ENCODE measurements around the gene TSPOAP1.

Gene TSPOAP1

GRCh38 chr17:58284613-58285421, 43.8 kb downstream of the TSPOAP1 start:
- H3K4me3 ChIP-seq (ENCODE audit: low read length), result no peak overlapping the region
- TF ChIP-seq ZNF274 (IDR thresholded peaks at IDR 0.05; ENCODE audit: low read depth, low read length), result no peak

- H3K4me3 ChIP-seq (ENCODE audit: low read length), result no peak overlapping the region
- no peak for TF ChIP-seq ZNF274 (IDR thresholded peaks at IDR 0.05; ENCODE audit: low read depth, low read length)
Measured at GRCh38 chr17:58283674-58284612, 44.7 kb downstream of the TSPOAP1 start.

- no peak overlapping the region for H3K4me3 ChIP-seq (ENCODE audit: low read length)
- no peak for TF ChIP-seq ZNF274 (IDR thresholded peaks at IDR 0.05; ENCODE audit: low read depth, low read length)
Measured at GRCh38 chr17:58282442-58282841, 46.2 kb downstream of the TSPOAP1 start.

- TF ChIP-seq ZNF274 (IDR thresholded peaks at IDR 0.05; ENCODE audit: low read depth, low read length), result no peak
Measured at GRCh38 chr17:58281511-58282011, 47.0 kb downstream of the TSPOAP1 start.

GRCh38 chr17:58280480-58281217, 47.9 kb downstream of the TSPOAP1 start, which contains the start of gene MPO:
Gene MPO, minus strand, starts transcription at chr17:58280935. Its CDS starts 177 bp downstream, at chr17:58280758.
- TF ChIP-seq ZNF274 (IDR thresholded peaks at IDR 0.05; ENCODE audit: low read depth, low read length), result no peak
- no peak within 1 kb of the TSS for H3K4me3 ChIP-seq (ENCODE audit: low read length)

More at GRCh38 chr17:58281511-58282011, 47.0 kb downstream of the TSPOAP1 start:
- H3K4me3 ChIP-seq (ENCODE audit: low read length), result no peak overlapping the region

GRCh38 chr17:58279736-58280479, 48.7 kb downstream of the TSPOAP1 start:
- no peak for TF ChIP-seq ZNF274 (IDR thresholded peaks at IDR 0.05; ENCODE audit: low read depth, low read length)
- H3K4me3 ChIP-seq (ENCODE audit: low read length), result no peak overlapping the region

- no peak overlapping the region for H3K4me3 ChIP-seq (ENCODE audit: low read length)
Measured at GRCh38 chr17:58279016-58279711, 49.4 kb downstream of the TSPOAP1 start.

GRCh38 chr17:58278661-58279015, 50.0 kb downstream of the TSPOAP1 start:
- H3K4me3 ChIP-seq (ENCODE audit: low read length), result no peak overlapping the region
- no peak for TF ChIP-seq ZNF274 (IDR thresholded peaks at IDR 0.05; ENCODE audit: low read depth, low read length)

More at GRCh38 chr17:58279016-58279711, 49.4 kb downstream of the TSPOAP1 start:
- TF ChIP-seq ZNF274 (IDR thresholded peaks at IDR 0.05; ENCODE audit: low read depth, low read length), result no peak

GRCh38 chr17:58277802-58278595, 50.6 kb downstream of the TSPOAP1 start:
- H3K4me3 ChIP-seq (ENCODE audit: low read length), result no peak overlapping the region
- TF ChIP-seq ZNF274 (IDR thresholded peaks at IDR 0.05; ENCODE audit: low read depth, low read length), result no peak

- no peak for TF ChIP-seq ZNF274 (IDR thresholded peaks at IDR 0.05; ENCODE audit: low read depth, low read length)
- H3K4me3 ChIP-seq (ENCODE audit: low read length), result no peak overlapping the region
Measured at GRCh38 chr17:58277107-58277801, 51.3 kb downstream of the TSPOAP1 start.

- H3K4me3 ChIP-seq (ENCODE audit: low read length), result no peak overlapping the region
- no peak for TF ChIP-seq ZNF274 (IDR thresholded peaks at IDR 0.05; ENCODE audit: low read depth, low read length)
Measured at GRCh38 chr17:58276423-58276822, 52.2 kb downstream of the TSPOAP1 start.
